Esophagus muscularis mucosa (tissue), 4 donors: ENCODE measurements around the gene PDE3A. TPM values are rescaled to one million over a fixed set of nuclear protein-coding genes. Genes with fewer than 3 reads are reported as not detected.
"Not testable (repeated sequence)": the region's sequence is repeated elsewhere in the genome, so short reads cannot be mapped to it uniquely, and the experiment has no call there.

Experiments used
- DNase-seq: peaks from one replicate; pipeline ENCODE4 v3.0.0-alpha.2; 2017; ENCODE audit errors: extremely low spot score
- H3K27ac ChIP-seq, 4 donors: fragments of 200-600 bp; sonication (generic); replicated peaks in 1 of 4; 1 replicate in 3 of 4; 2 replicates in 1 of 4; pipeline ENCODE4 v1.5.1; 2016 to 2019; ENCODE audit warnings: mild to moderate bottlenecking in 1 of 4
- H3K27me3 ChIP-seq, 4 donors: fragments of 200-600 bp; sonication (generic); one replicate each; pipeline versions ENCODE4 v1.5.1 to v1.6.0; 2016 to 2019
- H3K36me3 ChIP-seq, 4 donors: fragments of 200-600 bp; sonication (generic); one replicate each; pipeline ENCODE4 v1.5.1; 2016 to 2019
- H3K4me1 ChIP-seq, 4 donors: fragments of 200-600 bp; sonication (generic); one replicate each; pipeline ENCODE4 v1.5.1; 2016 to 2019
- H3K4me3 ChIP-seq, 4 donors: fragments of 200-600 bp; sonication (generic); 1 replicate in 2 of 4; 2 replicates in 2 of 4; pipeline ENCODE4 v1.5.1; 2016 to 2019; ENCODE audit warnings: mild to moderate bottlenecking in 4 of 4, moderate library complexity in 1 of 4
- H3K9me3 ChIP-seq, 4 donors: fragments of 200-600 bp; sonication (generic); 1 replicate in 3 of 4; 2 replicates in 1 of 4; pipeline ENCODE4 v1.5.1; 2016 to 2019
- EP300 ChIP-seq: sonication (generic); formaldehyde crosslinking; IDR thresholded peaks from one replicate; pipeline ENCODE4 v1.6.1; 2017; ENCODE audit warnings: antibody characterized with exemption
- POLR2A ChIP-seq: fragments of 450-650 bp; IDR thresholded peaks from one replicate; pipeline ENCODE4 v1.6.1; 2017; ENCODE audit warnings: antibody characterized with exemption, moderate library complexity, mild to moderate bottlenecking, low read depth
- POLR2AphosphoS5 ChIP-seq, 2 donors: sonication (generic); formaldehyde crosslinking; IDR thresholded peaks; one replicate each; pipeline ENCODE4 v1.6.1; 2017; ENCODE audit warnings: antibody characterized with exemption in 2 of 2
- WGBS: methylation state at CpG from one replicate; pipeline ENCODE4 v1.1.5; 2018; 5-methylcytosine and 5-hydroxymethylcytosine counted together
- intact Hi-C: fragments of 100-400 bp; cut with DNase I; formaldehyde crosslinking; loops from one replicate; pipeline ENCODE4 v1.15.1; 2023
- total RNA-seq, 4 donors: library from RNA; depleted of rRNA; stranded (reverse); fragments of >200 nt; gene quantifications; one replicate each; pipeline versions ENCODE4 v1.1.0 to v1.2.1, GENCODE V29; 2016
- TF ChIP-seq, protein P1 (sequence below), 3 experiments: fragments of 200-600 bp in 2 of 3; fragments of 450-650 bp in 1 of 3; sonication (generic) in 2 of 3; IDR thresholded peaks; one replicate each; pipeline ENCODE4 v1.5.1; 2017 to 2019; ENCODE audit warnings: antibody characterized with exemption in 3 of 3, mild to moderate bottlenecking in 2 of 3, moderate library complexity in 1 of 3

Gene PDE3A
- total RNA-seq, 4 donors from 2014 or later = 93.8 to 155 (median 106) TPM

GRCh38 chr12:20596061-20596460, 227.7 kb downstream of the PDE3A start:
- Histone ChIP-seq H3K27me3 (no peaks in the 10 kb centered on the region), H3K27ac (no peak overlapping the region), H3K4me3 (no peak overlapping the region), H3K9me3 (no peaks in the 10 kb centered on the region), H3K36me3 (no peaks in the 10 kb centered on the region), H3K4me1 (peaks cover 14 to 42% (median 30%) of the 10 kb centered on the region in 4 donors)
- DNase-seq = no peak
- TF ChIP-seq, protein P1, sequence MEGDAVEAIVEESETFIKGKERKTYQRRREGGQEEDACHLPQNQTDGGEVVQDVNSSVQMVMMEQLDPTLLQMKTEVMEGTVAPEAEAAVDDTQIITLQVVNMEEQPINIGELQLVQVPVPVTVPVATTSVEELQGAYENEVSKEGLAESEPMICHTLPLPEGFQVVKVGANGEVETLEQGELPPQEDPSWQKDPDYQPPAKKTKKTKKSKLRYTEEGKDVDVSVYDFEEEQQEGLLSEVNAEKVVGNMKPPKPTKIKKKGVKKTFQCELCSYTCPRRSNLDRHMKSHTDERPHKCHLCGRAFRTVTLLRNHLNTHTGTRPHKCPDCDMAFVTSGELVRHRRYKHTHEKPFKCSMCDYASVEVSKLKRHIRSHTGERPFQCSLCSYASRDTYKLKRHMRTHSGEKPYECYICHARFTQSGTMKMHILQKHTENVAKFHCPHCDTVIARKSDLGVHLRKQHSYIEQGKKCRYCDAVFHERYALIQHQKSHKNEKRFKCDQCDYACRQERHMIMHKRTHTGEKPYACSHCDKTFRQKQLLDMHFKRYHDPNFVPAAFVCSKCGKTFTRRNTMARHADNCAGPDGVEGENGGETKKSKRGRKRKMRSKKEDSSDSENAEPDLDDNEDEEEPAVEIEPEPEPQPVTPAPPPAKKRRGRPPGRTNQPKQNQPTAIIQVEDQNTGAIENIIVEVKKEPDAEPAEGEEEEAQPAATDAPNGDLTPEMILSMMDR (IDR thresholded peaks at IDR 0.05) = no peak
- TF ChIP-seq POLR2A (no peak), POLR2AphosphoS5 (IDR thresholded peaks at IDR 0.05) (no peak), EP300 (no peak)
- 0% methylated on average over 1 of the region's 1 CpG for WGBS
- intact Hi-C loops = no loop called here

GRCh38 chr12:20599757-20600156, 231.4 kb downstream of the PDE3A start:
- Histone ChIP-seq H3K9me3 (no peaks in the 10 kb centered on the region), H3K27ac (no peak overlapping the region), H3K27me3 (no peaks in the 10 kb centered on the region), H3K4me1 (peaks cover 15 to 51% (median 36%) of the 10 kb centered on the region in 4 donors), H3K4me3 (no peak overlapping the region), H3K36me3 (no peaks in the 10 kb centered on the region)
- TF ChIP-seq EP300 = no peak
- TF ChIP-seq POLR2A = no peak
- TF ChIP-seq POLR2AphosphoS5 (IDR thresholded peaks at IDR 0.05) = no peak
- TF ChIP-seq, protein P1 (IDR thresholded peaks at IDR 0.05) = no peak
- intact Hi-C loops = loop anchor here (5.0 kb wide), 2 partner anchors 137 to 227 kb away; no protein-coding TSS in a partner anchor
- no peak for DNase-seq

DNA sequence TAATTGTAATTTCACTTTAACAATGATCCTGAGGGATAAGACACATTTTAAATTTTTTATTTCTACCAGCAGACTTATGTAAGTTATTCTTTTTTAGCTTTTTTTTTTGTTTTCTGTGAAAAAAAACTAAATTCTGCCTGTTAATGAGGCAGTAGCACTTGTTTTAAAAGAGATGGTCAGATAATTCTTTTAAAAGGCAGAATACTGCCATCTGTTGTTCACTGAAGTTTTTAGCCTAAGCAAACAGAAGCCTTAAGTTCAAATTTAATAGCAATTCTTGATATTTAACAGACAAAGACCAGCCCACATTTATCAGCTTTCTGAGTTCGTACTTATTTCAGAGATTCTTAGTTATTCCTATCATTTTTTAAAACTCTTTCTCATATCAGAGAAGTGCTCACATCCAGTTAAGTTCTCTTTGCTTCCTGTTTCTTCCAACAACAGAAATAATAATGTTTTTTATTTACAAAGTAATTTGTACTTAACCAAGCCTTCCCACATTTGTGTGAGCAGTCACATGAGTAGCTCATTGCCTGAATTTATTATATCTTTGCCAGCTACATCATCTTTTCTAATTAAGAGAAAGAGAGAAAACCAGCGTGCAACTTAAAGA, 233.4 kb downstream of the PDE3A start:
- H3K9me3 ChIP-seq = no peaks in the 10 kb centered on the region
- no peak for DNase-seq
- no peaks in the 10 kb centered on the region for H3K27me3 ChIP-seq
- peaks cover 20 to 69% (median 45%) of the 10 kb centered on the region in 4 donors for H3K4me1 ChIP-seq
- no peak for TF ChIP-seq EP300
- TF ChIP-seq, protein P1 (IDR thresholded peaks at IDR 0.05) = peak; percentile 55 to 62 (median 62)
- no peak for TF ChIP-seq POLR2AphosphoS5 (IDR thresholded peaks at IDR 0.05)
- intact Hi-C loops = loop anchor here (5.0 kb wide), 2 partner anchors 139 to 229 kb away; no protein-coding TSS in a partner anchor
- H3K27ac ChIP-seq = peak overlapping the region; percentile 49 to 70 (median 68)
- no peaks in the 10 kb centered on the region for H3K36me3 ChIP-seq
- H3K4me3 ChIP-seq = no peak overlapping the region
- 42% methylated on average over 2 of the region's 2 CpGs for WGBS

DNA sequence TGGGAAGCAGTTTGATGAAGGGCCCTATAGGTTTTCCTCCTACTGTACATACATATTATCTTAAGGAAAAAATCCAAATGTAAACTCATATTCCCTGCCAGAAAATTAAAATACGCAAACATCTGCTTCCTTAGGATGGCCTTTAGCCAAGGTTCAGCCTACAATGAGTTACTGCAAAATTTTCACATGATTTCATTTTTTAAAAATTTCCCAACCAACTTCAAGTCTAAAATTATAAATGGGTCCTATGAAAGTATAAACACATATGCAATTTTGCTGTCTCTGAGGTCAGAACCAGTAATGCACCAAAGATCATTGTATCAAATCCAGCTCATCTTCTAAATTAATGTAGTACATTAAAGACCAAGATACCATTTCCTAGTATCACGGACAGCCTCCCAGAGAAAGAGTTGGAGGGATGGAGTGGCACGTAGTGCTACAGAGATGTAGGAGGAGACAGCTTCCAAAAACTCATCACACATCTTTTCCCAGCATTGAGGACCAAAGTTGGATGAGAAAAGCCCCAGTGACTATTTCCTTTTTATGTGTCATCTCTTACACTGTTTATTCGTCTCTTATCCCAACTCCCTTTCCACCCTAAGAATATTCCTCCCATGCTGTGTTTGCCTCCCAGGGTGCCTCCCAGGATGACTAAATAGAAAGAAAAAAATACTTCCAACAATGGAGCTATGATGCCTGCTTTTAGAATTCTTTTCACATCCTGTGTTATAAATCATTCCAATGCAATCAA, 234.5 kb downstream of the PDE3A start:
- H3K4me3 ChIP-seq = peak overlapping the region in 1 of 4 donors; percentile 4
- H3K36me3 ChIP-seq = no peaks in the 10 kb centered on the region
- WGBS = 23% methylated on average over 4 of the region's 4 CpGs
- peak overlapping the region; percentile 49 to 70 (median 68) for H3K27ac ChIP-seq
- H3K9me3 ChIP-seq = no peaks in the 10 kb centered on the region
- intact Hi-C loops = loop anchor here (5.0 kb wide), 2 partner anchors 141 to 231 kb away; no protein-coding TSS in a partner anchor
- H3K4me1 ChIP-seq = peaks cover 20 to 69% (median 54%) of the 10 kb centered on the region in 4 donors
- peak in 1 of 2 donors; percentile 35 for TF ChIP-seq POLR2AphosphoS5 (IDR thresholded peaks at IDR 0.05)
- TF ChIP-seq EP300 = no peak
- no peaks in the 10 kb centered on the region for H3K27me3 ChIP-seq
- DNase-seq = no peak

- H3K27me3 ChIP-seq = no peaks in the 10 kb centered on the region
- H3K4me3 ChIP-seq = no peak overlapping the region
- H3K9me3 ChIP-seq = no peaks in the 10 kb centered on the region
- DNase-seq = no peak
- intact Hi-C loops = loop anchor here (5.0 kb wide), 2 partner anchors 142 to 232 kb away; no protein-coding TSS in a partner anchor
- WGBS = 49% methylated on average over 3 of the region's 3 CpGs
- H3K27ac ChIP-seq = peak overlapping the region; percentile 32 to 70 (median 59)
- H3K36me3 ChIP-seq = no peaks in the 10 kb centered on the region
- peaks cover 24 to 78% (median 61%) of the 10 kb centered on the region in 4 donors for H3K4me1 ChIP-seq
- TF ChIP-seq POLR2A (no peak), EP300 (no peak), POLR2AphosphoS5 (IDR thresholded peaks at IDR 0.05) (no peak)
- TF ChIP-seq, protein P1 (IDR thresholded peaks at IDR 0.05) = no peak
Measured at GRCh38 chr12:20604408-20605067, 236.2 kb downstream of the PDE3A start.

GRCh38 chr12:20615020-20615419, 246.7 kb downstream of the PDE3A start:
- peaks cover 0 to 14% (median 3%) of the 10 kb centered on the region in 4 donors for H3K36me3 ChIP-seq
- peaks cover 5 to 30% (median 15%) of the 10 kb centered on the region in 4 donors for H3K4me1 ChIP-seq
- H3K27me3 ChIP-seq, H3K27ac ChIP-seq, H3K9me3 ChIP-seq, intact Hi-C loops, DNase-seq, H3K4me3 ChIP-seq: not testable (repeated sequence)
- 88% methylated on average over 8 of the region's 8 CpGs for WGBS
